ENCODE data around the gene ZXDC.

DNA sequence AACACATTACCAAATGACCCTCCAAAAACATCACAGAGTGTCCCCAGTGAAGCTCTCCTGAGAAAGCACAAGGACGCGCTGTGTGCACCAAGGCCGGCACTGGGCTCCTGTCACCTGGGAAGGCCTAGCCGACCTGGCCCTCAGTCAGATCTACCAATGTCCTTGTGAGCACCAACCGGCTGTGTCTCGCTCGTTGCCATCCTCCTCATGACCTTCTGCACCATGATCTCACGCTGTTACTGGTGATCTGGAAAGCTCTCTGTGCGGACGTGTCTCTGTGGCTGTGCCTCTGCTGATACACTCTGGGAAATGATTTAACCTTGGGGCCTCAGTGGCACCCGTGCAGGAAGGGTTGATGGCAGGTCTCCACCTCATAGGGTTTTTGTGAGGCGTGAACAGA lies 24.2 kb downstream of the ZXDC start:
- TF ChIP-seq, protein P1, sequence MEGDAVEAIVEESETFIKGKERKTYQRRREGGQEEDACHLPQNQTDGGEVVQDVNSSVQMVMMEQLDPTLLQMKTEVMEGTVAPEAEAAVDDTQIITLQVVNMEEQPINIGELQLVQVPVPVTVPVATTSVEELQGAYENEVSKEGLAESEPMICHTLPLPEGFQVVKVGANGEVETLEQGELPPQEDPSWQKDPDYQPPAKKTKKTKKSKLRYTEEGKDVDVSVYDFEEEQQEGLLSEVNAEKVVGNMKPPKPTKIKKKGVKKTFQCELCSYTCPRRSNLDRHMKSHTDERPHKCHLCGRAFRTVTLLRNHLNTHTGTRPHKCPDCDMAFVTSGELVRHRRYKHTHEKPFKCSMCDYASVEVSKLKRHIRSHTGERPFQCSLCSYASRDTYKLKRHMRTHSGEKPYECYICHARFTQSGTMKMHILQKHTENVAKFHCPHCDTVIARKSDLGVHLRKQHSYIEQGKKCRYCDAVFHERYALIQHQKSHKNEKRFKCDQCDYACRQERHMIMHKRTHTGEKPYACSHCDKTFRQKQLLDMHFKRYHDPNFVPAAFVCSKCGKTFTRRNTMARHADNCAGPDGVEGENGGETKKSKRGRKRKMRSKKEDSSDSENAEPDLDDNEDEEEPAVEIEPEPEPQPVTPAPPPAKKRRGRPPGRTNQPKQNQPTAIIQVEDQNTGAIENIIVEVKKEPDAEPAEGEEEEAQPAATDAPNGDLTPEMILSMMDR (optimal IDR thresholded peaks at IDR 0.05 in 1 of 3, IDR thresholded peaks at IDR 0.05 in 1 of 3, conservative IDR thresholded peaks at IDR 0.05 in 1 of 3; ENCODE audit: extremely low read depth in 1 of 3, insufficient read depth in 2 of 3, low read length in 3 of 3): no peak
- no peak for TF ChIP-seq EZH2 (IDR thresholded peaks at IDR 0.05; ENCODE audit: low read length)

All from keratinocyte (primary cell).